DOHH2 (cell line): ENCODE results near the gene POLK.

Experiments used
- CTCF ChIP-seq: fragments of 200-600 bp; sonication (generic); IDR thresholded peaks from one replicate; pipeline ENCODE4 v1.5.1; 2014; ENCODE audit warnings: antibody characterized with exemption, mild to moderate bottlenecking, low read depth, low read length; ENCODE audit not compliant: poor library complexity, severe bottlenecking
- EZH2phosphoT487 ChIP-seq: fragments of 200-600 bp; sonication (generic); IDR thresholded peaks from 2 replicates; pipeline ENCODE4 v1.6.1; 2017; ENCODE audit warnings: borderline replicate concordance, mild to moderate bottlenecking, antibody characterized with exemption, low read length, moderate library complexity, mixed read lengths

- TF ChIP-seq CTCF (no peak), EZH2phosphoT487 (no peak)
These were observed 10.9 kb downstream of the POLK start for GRCh38 chr5:75522542-75522941.
